HepG2 (cell line): ENCODE results near the gene TXNIP. TPM values are rescaled to one million over a fixed set of nuclear protein-coding genes. Genes with fewer than 3 reads are reported as not detected.

Experiments
- CREM ChIP-seq, 2 experiments: sonication (generic) in 1 of 2; formaldehyde crosslinking in 1 of 2; IDR thresholded peaks; 2 replicates each; pipeline versions ENCODE4 v1.4.0 to v1.6.1; 2016 to 2020; ENCODE audit warnings: antibody characterized with exemption in 1 of 2, mild to moderate bottlenecking in 1 of 2, missing genetic modification reagents in 1 of 2
- DRAP1 ChIP-seq: IDR thresholded peaks from 2 replicates; pipeline ENCODE4 v1.6.1; 2016; ENCODE audit warnings: missing genetic modification reagents, missing compliant biosample characterization
- IKZF1 ChIP-seq: fragments of 450-650 bp; IDR thresholded peaks from 2 replicates; pipeline ENCODE4 v1.7.1; 2016
- IKZF5 ChIP-seq: IDR thresholded peaks from 2 replicates; pipeline ENCODE4 v1.6.1; 2018; ENCODE audit warnings: missing genetic modification reagents, mild to moderate bottlenecking, missing compliant biosample characterization
- KMT2B ChIP-seq: IDR thresholded peaks from 2 replicates; pipeline ENCODE4 v1.6.1; 2016; ENCODE audit warnings: missing genetic modification reagents, missing compliant biosample characterization
- MAFF ChIP-seq: IDR thresholded peaks from 2 replicates; pipeline ENCODE4 v1.6.1; 2011; ENCODE audit warnings: low read depth, low read length, improper control_type of control experiment
- MAFK ChIP-seq, 2 experiments: IDR thresholded peaks in 1 of 2; conservative IDR thresholded peaks in 1 of 2; 2 replicates each; pipeline ENCODE4 v1.6.1; 2011; ENCODE audit warnings: improper control_type of control experiment in 2 of 2, low read length in 2 of 2
- PHF21A ChIP-seq: sonication (generic); formaldehyde crosslinking; IDR thresholded peaks from 2 replicates; pipeline ENCODE4 v1.5.0; 2020; ENCODE audit warnings: mild to moderate bottlenecking, missing genetic modification reagents
- RBM22 ChIP-seq: fragments of 200-400 bp; formaldehyde crosslinking; optimal IDR thresholded peaks from 2 replicates; pipeline ENCODE3; 2017; ENCODE audit warnings: mild to moderate bottlenecking, low read length, moderate library complexity
- RBM39 ChIP-seq: fragments of 200-400 bp; formaldehyde crosslinking; IDR thresholded peaks from one replicate; pipeline ENCODE4 v1.6.1; 2018; ENCODE audit warnings: antibody characterized with exemption, mild to moderate bottlenecking, low read depth, low read length; ENCODE audit not compliant: poor library complexity, severe bottlenecking
- THAP11 ChIP-seq: IDR thresholded peaks from 2 replicates; pipeline ENCODE4 v1.6.1; 2016; ENCODE audit warnings: missing biosample characterization, missing genetic modification reagents
- YY1 ChIP-seq: IDR thresholded peaks from 2 replicates; pipeline ENCODE4 v1.6.1; 2011; ENCODE audit warnings: low read length, low read depth, moderate library complexity, mild to moderate bottlenecking; ENCODE audit not compliant: insufficient read depth, insufficient replicate concordance
- ZBTB7B ChIP-seq: sonication (generic); formaldehyde crosslinking; IDR thresholded peaks from 2 replicates; pipeline ENCODE4 v1.4.0; 2020; ENCODE audit warnings: missing genetic modification reagents
- ZFY ChIP-seq: sonication (generic); formaldehyde crosslinking; IDR thresholded peaks from 2 replicates; pipeline ENCODE4 v1.4.0; 2020; ENCODE audit warnings: missing genetic modification reagents
- ZNF24 ChIP-seq: fragments of 450-650 bp; IDR thresholded peaks from 2 replicates; pipeline ENCODE4 v1.6.1; 2017; ENCODE audit warnings: antibody characterized with exemption, mild to moderate bottlenecking
- ZNF34 ChIP-seq: sonication (generic); formaldehyde crosslinking; IDR thresholded peaks from 2 replicates; pipeline ENCODE4 v1.4.0; 2020; ENCODE audit warnings: mild to moderate bottlenecking, missing genetic modification reagents, borderline replicate concordance
- ZNF574 ChIP-seq: sonication (generic); formaldehyde crosslinking; IDR thresholded peaks from 2 replicates; pipeline ENCODE4 v1.4.0; 2020; ENCODE audit warnings: missing genetic modification reagents
- ZNF615 ChIP-seq: sonication (generic); formaldehyde crosslinking; IDR thresholded peaks from 2 replicates; pipeline ENCODE4 v1.5.0; 2020; ENCODE audit warnings: mild to moderate bottlenecking, missing genetic modification reagents, borderline replicate concordance
- ZNF639 ChIP-seq: conservative IDR thresholded peaks from 2 replicates; pipeline ENCODE4 v1.6.1; 2018; ENCODE audit warnings: missing genetic modification reagents
- polyA plus RNA-seq, 8 experiments: library from polyadenylated mRNA; depleted of rRNA in 3 of 8; stranded (reverse) in 7 of 8; unstranded in 1 of 8; fragments of >200 nt; fragmentation: Illumina TruSeq in 4 of 8; extraction: Trizol in 4 of 8; gene quantifications; 2 replicates each; pipeline versions ENCODE4 v1.2.1 to v1.2.3, GENCODE V29; 2011 to 2016; ENCODE audit warnings: low read depth in 4 of 8, missing spikeins in 1 of 8, mixed read lengths in 1 of 8; ENCODE audit not compliant: insufficient read depth in 1 of 8
- total RNA-seq, 5 experiments: library from RNA; depleted of rRNA; stranded (reverse); fragments of >200 nt; fragmentation: Illumina TruSeq; extraction: Trizol; gene quantifications; 2 replicates each; pipeline ENCODE4 v1.2.3, GENCODE V29; 2016; ENCODE audit warnings: low read depth in 1 of 5

Gene TXNIP
- total and polyA plus RNA-seq, 2 of the 13 experiments (the other 11 are each of a cell fraction or from before 2014, with no cell fraction given), result 24.4 to 237 TPM

GRCh38 chr1:146036965-146037646 is 40.7 kb upstream of the TXNIP start (continued):
- TF ChIP-seq ZNF639 (CRISPR knock-in tag) (no peak), ZNF574 (CRISPR knock-in tag) (0 out of 2 replicates have a peak, but pooled peaks have one; percentile 12), YY1 (peak; percentile 19), PHF21A (peak; percentile 45; the same call in 1 of the 2 replicates), KMT2B (CRISPR knock-in tag) (peak; percentile 68), ZNF615 (CRISPR knock-in tag) (peak; percentile 40; the same call in 1 of the 2 replicates), RBM22 (peak; percentile 95), MAFF (peak; percentile 46), CREM (IDR thresholded peaks at IDR 0.05) (peak; percentile 20; the same call in 1 of the 2 replicates), CREM (CRISPR knock-in tag; IDR thresholded peaks at IDR 0.05) (no peak), IKZF5 (CRISPR knock-in tag) (peak; percentile 31; the same call in 1 of the 2 replicates), ZNF34 (CRISPR knock-in tag) (no peak), IKZF1 (no peak), MAFK (conservative IDR thresholded peaks at IDR 0.05 in 1 of 2, IDR thresholded peaks at IDR 0.05 in 1 of 2; ENCODE audit: low read length in 2 of 2) (peak in 1 of 2 experiments; percentile 56; a peak in 2 of 4 replicates), THAP11 (CRISPR knock-in tag) (peak; percentile 51; the same call in 1 of the 2 replicates), ZNF24 (peak; percentile 99), ZFY (CRISPR knock-in tag) (peak; percentile 65), DRAP1 (CRISPR knock-in tag) (peak; percentile 32; the same call in 1 of the 2 replicates), RBM39 (no peak), ZBTB7B (CRISPR knock-in tag) (peak; percentile 38; the same call in 1 of the 2 replicates)
